H1 (cell line): Measurements from ENCODE around the gene TATDN2. TPM values are rescaled to one million over a fixed set of nuclear protein-coding genes. Genes with fewer than 3 reads are reported as not detected.

ENCODE experiments used
- CTCF ChIA-PET: fragments of 300-600 bp; sonication (Branson Sonifier 250); formaldehyde crosslinking; loops from one replicate; lab custom pipeline; 2021; ENCODE audit not compliant: partially characterized antibody; lab: Charles Lee
- POLR2A ChIA-PET: fragments of 300-600 bp; sonication (Branson Sonifier 250); formaldehyde crosslinking; loops from one replicate; lab custom pipeline; 2021; ENCODE audit warnings: inconsistent platforms; ENCODE audit not compliant: partially characterized antibody; lab: Charles Lee
- DNase-seq, 2 experiments: peaks; one replicate each; pipeline versions ENCODE4 v3.0.0 to v3.0.0-alpha.2; 2010 to 2022; ENCODE audit warnings: low spot score in 2 of 2, low read depth in 1 of 2, mixed read lengths in 1 of 2
- FAIRE-seq: peaks from 2 replicates; lab custom pipeline; 2011; peaks lifted over from hg19 to GRCh38; lab: Jason Lieb, UNC
- H2AFZ ChIP-seq: 2 replicates; pipeline ENCODE4 v1.8.1; 2012; ENCODE audit warnings: low read length, inconsistent platforms
- H2AK5ac ChIP-seq: 2 replicates; pipeline ENCODE4 v1.6.1; 2013; ENCODE audit warnings: low read depth, low read length
- H2BK120ac ChIP-seq: replicated peaks from 2 replicates; pipeline ENCODE3; 2013; ENCODE audit warnings: low read depth, low read length, inconsistent platforms
- H2BK12ac ChIP-seq: 2 replicates; pipeline ENCODE4 v1.6.1; 2013; ENCODE audit warnings: low read depth, low read length
- H2BK15ac ChIP-seq: 2 replicates; pipeline ENCODE4 v1.6.1; 2013; ENCODE audit warnings: low read length
- H2BK20ac ChIP-seq: 2 replicates; pipeline ENCODE4 v1.6.1; 2013; ENCODE audit warnings: low read length
- H2BK5ac ChIP-seq: 2 replicates; pipeline ENCODE4 v1.6.1; 2013; ENCODE audit warnings: low read depth, low read length
- H3K14ac ChIP-seq: 2 replicates; pipeline ENCODE4 v1.6.1; 2013; ENCODE audit warnings: inconsistent platforms; ENCODE audit not compliant: insufficient read length
- H3K18ac ChIP-seq: 2 replicates; pipeline ENCODE4 v1.6.1; 2013; ENCODE audit warnings: low read length; ENCODE audit errors: extremely low read depth
- H3K23ac ChIP-seq: 2 replicates; pipeline ENCODE4 v1.6.1; 2013; ENCODE audit warnings: inconsistent platforms; ENCODE audit not compliant: insufficient read length
- H3K23me2 ChIP-seq: 2 replicates; pipeline ENCODE4 v1.6.1; 2013; ENCODE audit warnings: low read depth, low read length
- H3K27ac ChIP-seq: 2 replicates; pipeline ENCODE4 v1.6.1; 2011; ENCODE audit warnings: low read depth, low read length, inconsistent platforms
- H3K27me3 ChIP-seq, 4 experiments: replicated peaks in 1 of 4; 1 replicate in 1 of 4; 2 replicates in 3 of 4; pipeline versions ENCODE4 v1.6.1 to v1.8.1; 2011 to 2013; ENCODE audit warnings: low read length in 3 of 4, mild to moderate bottlenecking in 3 of 4, inconsistent platforms in 2 of 4, mixed read lengths in 2 of 4, moderate library complexity in 1 of 4; ENCODE audit not compliant: control insufficient read depth in 3 of 4, insufficient read depth in 3 of 4; ENCODE audit errors: extremely low read depth in 1 of 4
- H3K36me3 ChIP-seq, 4 experiments: 2 replicates each; pipeline versions ENCODE4 v1.6.1 to v1.8.1; 2011 to 2013; ENCODE audit warnings: mild to moderate bottlenecking in 4 of 4, low read length in 3 of 4, moderate library complexity in 2 of 4, control low read depth in 1 of 4, inconsistent platforms in 1 of 4; ENCODE audit not compliant: insufficient read depth in 4 of 4, control insufficient read depth in 2 of 4
- H3K4ac ChIP-seq: replicated peaks from 2 replicates; pipeline ENCODE3; 2013; ENCODE audit warnings: low read length, low read depth, mixed read lengths, inconsistent platforms; ENCODE audit not compliant: insufficient read length
- H3K4me1 ChIP-seq, 4 experiments: replicated peaks in 1 of 4; 1 replicate in 1 of 4; 2 replicates in 3 of 4; pipeline versions ENCODE4 v1.6.1 to v1.8.1; 2011 to 2013; ENCODE audit warnings: low read length in 3 of 4, inconsistent platforms in 2 of 4, mixed read lengths in 1 of 4; ENCODE audit not compliant: insufficient read depth in 4 of 4, control insufficient read depth in 3 of 4
- H3K4me2 ChIP-seq, 2 experiments: 2 replicates each; pipeline versions ENCODE4 v1.6.1 to v1.8.1; 2011 to 2013; ENCODE audit warnings: low read depth in 2 of 2, low read length in 2 of 2, control low read depth in 1 of 2, inconsistent platforms in 1 of 2, mild to moderate bottlenecking in 1 of 2; ENCODE audit not compliant: insufficient read depth in 1 of 2
- H3K4me3 ChIP-seq, 4 experiments: fragments of 200-600, 300-600 bp in 1 of 4; sonication (generic), shearing (Covaris generic), sonication (Bioruptor Twin) in 1 of 4; 2 replicates each; pipeline versions ENCODE4 v1.5.1 to v1.8.1; 2011 to 2016; ENCODE audit warnings: low read length in 4 of 4, low read depth in 3 of 4, control low read depth in 2 of 4, inconsistent platforms in 2 of 4, mild to moderate bottlenecking in 2 of 4, mixed read lengths in 1 of 4, moderate library complexity in 1 of 4; ENCODE audit not compliant: insufficient read depth in 2 of 4; ENCODE audit errors: extremely low read depth in 1 of 4
- H3K56ac ChIP-seq: replicated peaks from 2 replicates; pipeline ENCODE3; 2013; ENCODE audit warnings: low read depth, mild to moderate bottlenecking, mixed read lengths, low read length, inconsistent platforms; ENCODE audit not compliant: insufficient read length
- H3K79me1 ChIP-seq: 2 replicates; pipeline ENCODE4 v1.6.1; 2013; ENCODE audit warnings: low read depth, low read length, control low read depth
- H3K79me2 ChIP-seq, 2 experiments: 2 replicates each; pipeline versions ENCODE4 v1.6.1 to v1.8.1; 2012 to 2013; ENCODE audit warnings: low read length in 2 of 2, mild to moderate bottlenecking in 2 of 2, inconsistent platforms in 1 of 2; ENCODE audit not compliant: insufficient read depth in 2 of 2, control insufficient read depth in 1 of 2
- H3K9ac ChIP-seq, 4 experiments: replicated peaks in 1 of 4; 1 replicate in 1 of 4; 2 replicates in 3 of 4; pipeline versions ENCODE4 v1.6.1 to v1.8.1; 2011 to 2013; ENCODE audit warnings: low read depth in 3 of 4, low read length in 3 of 4, control low read depth in 2 of 4, mild to moderate bottlenecking in 2 of 4, moderate library complexity in 2 of 4, inconsistent platforms in 1 of 4; ENCODE audit errors: extremely low read depth in 1 of 4
- H3K9me3 ChIP-seq, 2 experiments: 2 replicates each; pipeline versions ENCODE4 v1.6.1 to v1.8.1; 2012 to 2013; ENCODE audit warnings: mild to moderate bottlenecking in 2 of 2, moderate library complexity in 2 of 2, control low read depth in 1 of 2, inconsistent platforms in 1 of 2, low read depth in 1 of 2, low read length in 1 of 2, mixed read lengths in 1 of 2; ENCODE audit not compliant: insufficient read depth in 2 of 2
- H4K20me1 ChIP-seq, 2 experiments: replicated peaks in 1 of 2; 2 replicates each; pipeline versions ENCODE3 to v1.8.1; 2011 to 2013; ENCODE audit warnings: inconsistent platforms in 2 of 2, low read length in 2 of 2, mild to moderate bottlenecking in 1 of 2; ENCODE audit not compliant: insufficient read depth in 2 of 2, control insufficient read depth in 1 of 2
- H4K5ac ChIP-seq: 2 replicates; pipeline ENCODE4 v1.6.1; 2013; ENCODE audit warnings: low read length, low read depth, mixed read lengths, inconsistent platforms; ENCODE audit not compliant: insufficient read length
- H4K8ac ChIP-seq: 2 replicates; pipeline ENCODE4 v1.8.0; 2013; ENCODE audit warnings: mild to moderate bottlenecking, moderate library complexity, low read length, inconsistent platforms; ENCODE audit not compliant: insufficient read depth; ENCODE audit errors: extremely low read depth
- H4K91ac ChIP-seq: replicated peaks from 2 replicates; pipeline ENCODE3; 2013; ENCODE audit warnings: low read length, mixed read lengths, inconsistent platforms; ENCODE audit not compliant: insufficient read length
- CBX5 ChIP-seq: fragments of 300-800, 300-1000 bp; sonication (generic); IDR thresholded peaks from 2 replicates; pipeline ENCODE4 v1.7.1; 2016; ENCODE audit warnings: antibody characterized with exemption, low read length, low read depth
- CHD1 ChIP-seq: IDR thresholded peaks from 2 replicates; pipeline ENCODE4 v1.6.1; 2012; ENCODE audit warnings: low read depth, low read length, improper control_type of control experiment
- CREB1 ChIP-seq: IDR thresholded peaks from 2 replicates; pipeline ENCODE4 v1.6.1; 2012; ENCODE audit warnings: inconsistent platforms
- GABPA ChIP-seq: IDR thresholded peaks from 2 replicates; pipeline ENCODE4 v1.6.1; 2011; ENCODE audit warnings: mild to moderate bottlenecking, low read length, moderate library complexity, borderline replicate concordance; ENCODE audit not compliant: insufficient read depth
- JUN ChIP-seq: IDR thresholded peaks from 2 replicates; pipeline ENCODE4 v1.6.1; 2011; ENCODE audit warnings: low read depth, mild to moderate bottlenecking, improper control_type of control experiment, low read length
- JUND ChIP-seq: IDR thresholded peaks from 2 replicates; pipeline ENCODE4 v1.6.1; 2011; ENCODE audit warnings: mild to moderate bottlenecking, improper control_type of control experiment, low read length
- KDM1A ChIP-seq: fragments of 200-600, 300-600 bp; sonication (generic); IDR thresholded peaks from 2 replicates; pipeline ENCODE4 v1.7.1; 2016; ENCODE audit warnings: mild to moderate bottlenecking, low read length, borderline replicate concordance
- NANOG ChIP-seq: IDR thresholded peaks from 2 replicates; pipeline ENCODE4 v1.6.1; 2011; ENCODE audit warnings: low read length, low read depth, mild to moderate bottlenecking, inconsistent platforms; ENCODE audit not compliant: insufficient read depth, poor library complexity, severe bottlenecking
- PHF8 ChIP-seq: fragments of 200-600 bp; sonication (generic); conservative IDR thresholded peaks from 2 replicates; pipeline ENCODE4 v1.7.1; 2012; ENCODE audit warnings: low read depth, mild to moderate bottlenecking, inconsistent platforms, low read length, moderate library complexity
- POLR2A ChIP-seq, 2 experiments: IDR thresholded peaks; 1 replicate in 1 of 2; 2 replicates in 1 of 2; pipeline ENCODE4 v1.6.1; 2011; ENCODE audit warnings: low read depth in 2 of 2, low read length in 2 of 2, mild to moderate bottlenecking in 2 of 2; ENCODE audit errors: control extremely low read depth in 1 of 2
- RNF2 ChIP-seq: fragments of 200-900, 300-1000 bp; sonication (generic); IDR thresholded peaks from 2 replicates; pipeline ENCODE4 v1.7.1; 2016; ENCODE audit warnings: borderline replicate concordance, low read depth, mild to moderate bottlenecking, antibody characterized with exemption, low read length; ENCODE audit not compliant: poor library complexity, severe bottlenecking; ENCODE audit errors: missing control alignments
- RXRA ChIP-seq: IDR thresholded peaks from 2 replicates; pipeline ENCODE4 v1.6.1; 2011; ENCODE audit warnings: low read depth, mild to moderate bottlenecking, low read length, moderate library complexity; ENCODE audit not compliant: insufficient read depth
- SP2 ChIP-seq: IDR thresholded peaks from 2 replicates; pipeline ENCODE4 v1.6.1; 2012; ENCODE audit warnings: mild to moderate bottlenecking, low read length, inconsistent platforms
- TAF7 ChIP-seq: optimal IDR thresholded peaks from 2 replicates; pipeline ENCODE3; 2011; ENCODE audit warnings: low read depth, mild to moderate bottlenecking, inconsistent platforms, low read length, moderate library complexity, borderline replicate concordance
- WGBS, 2 experiments: shearing (Covaris generic) in 1 of 2; methylation state at CpG; one replicate each; pipeline versions ENCODE4 v1.1.6 to v1.1.7; 2013 to 2015; ENCODE audit warnings: low lambda C conversion rate in 2 of 2, mixed read lengths in 2 of 2, inconsistent platforms in 1 of 2, low coverage in 1 of 2, missing lambda C conversion rate in 1 of 2; ENCODE audit not compliant: insufficient replicate concordance in 2 of 2, insufficient coverage in 1 of 2, insufficient read length in 1 of 2; ENCODE audit errors: extremely low coverage in 1 of 2, missing lambda C conversion rate in 1 of 2; 5-methylcytosine and 5-hydroxymethylcytosine counted together
- polyA plus RNA-seq, 7 experiments: library from polyadenylated mRNA; depleted of rRNA in 3 of 7; stranded (reverse) in 5 of 7; unstranded in 2 of 7; fragments of >200 nt in 5 of 7; fragments of 200-250 nt in 2 of 7; gene quantifications; 1 replicate in 5 of 7; 2 replicates in 1 of 7; 4 replicates in 1 of 7; pipeline versions ENCODE4 v1.2.1 to v1.2.3, GENCODE V29; 2011 to 2013; ENCODE audit warnings: missing spikeins in 2 of 7, mixed read lengths in 2 of 7
- total RNA-seq: library from RNA; stranded (reverse); fragmentation: NEBNext Ultra II Directional; extraction: Animal tissue kit (Norgen Biotek cat#: 25700); gene quantifications from 2 replicates; pipeline ENCODE4 v1.2.1, GENCODE V29; 2021

The TATDN2 gene
- total and polyA plus RNA-seq, 2 of the 8 experiments (the other 6 are each of a cell fraction or from before 2014, with no cell fraction given), result 12.1 to 34.8 TPM

GRCh38 chr3:10329495-10330015, 81.3 kb downstream of the TATDN2 start:
- Histone ChIP-seq H4K91ac (no peak overlapping the region), H3K9ac (no peak overlapping the region), H3K4me1 (no peaks in the 10 kb centered on the region; a peak in 1 of 7 replicates), H3K23me2 (no peaks in the 10 kb centered on the region; the same call in 1 of the 2 replicates), H3K4ac (no peak overlapping the region), H3K9me3 (no peaks in the 10 kb centered on the region), H3K23ac (no peak overlapping the region), H2BK5ac (no peak overlapping the region), H2BK12ac (no peak overlapping the region), H3K79me1 (no peaks in the 10 kb centered on the region), H2BK120ac (no peak overlapping the region), H3K27me3 (peaks cover 0 to 4% (median 1%) of the 10 kb centered on the region in 4 experiments; a peak in 3 of 7 replicates), H3K4me3 (no peak overlapping the region), H2BK15ac (no peak overlapping the region), H2AFZ (no peak overlapping the region), H4K20me1 (no peaks in the 10 kb centered on the region), H3K36me3 (no peaks in the 10 kb centered on the region), H3K18ac (no peak overlapping the region), H2BK20ac (no peak overlapping the region), H3K79me2 (no peaks in the 10 kb centered on the region), H2AK5ac (no peak overlapping the region), H4K8ac (no peak overlapping the region), H3K56ac (no peak overlapping the region), H3K14ac (no peak overlapping the region), H3K27ac (no peak overlapping the region), H3K4me2 (no peak overlapping the region), H4K5ac (no peak overlapping the region)
- CTCF ChIA-PET, result interaction anchor here (0.6 to 3.4 kb wide), 4 partner anchors 12 to 409 kb away, joined by 3 to 19 read pairs (median 4); no protein-coding TSS in a partner anchor
- no peak for DNase-seq
- 86% methylated on average over 14 of the region's 14 CpGs; no CpG with 5 or more reads in 1 of the 2 experiments for WGBS, 2 experiments
- POLR2A ChIA-PET, result interaction anchor here (1.1 kb wide), 1 partner anchor 9 kb away, joined by 4 read pairs; the partner anchor contains the start of gene SEC13
- no peak for FAIRE-seq
- TF ChIP-seq POLR2A (IDR thresholded peaks at IDR 0.05; ENCODE audit: control extremely low read depth in 1 of 2, low read depth in 2 of 2, low read length in 2 of 2) (no peak), PHF8 (no peak), CHD1 (no peak), JUN (no peak), SP2 (no peak), KDM1A (no peak), JUND (no peak), TAF7 (no peak), RXRA (no peak), CBX5 (no peak), RNF2 (no peak), NANOG (no peak), GABPA (no peak), CREB1 (no peak)
